HEK293T (cell line): ENCODE data around the gene MAGEF1.

ENCODE experiments used
- CTCF ChIA-PET: fragments of 350-600 bp; formaldehyde crosslinking; extraction: SDS; loops from one replicate; lab custom pipeline; 2021; ENCODE audit warnings: antibody characterized with exemption, inconsistent platforms; lab: Yijun Ruan, JAX
- POLR2A ChIA-PET: fragments of 350-600 bp; formaldehyde crosslinking; extraction: SDS; loops from one replicate; lab custom pipeline; 2020; ENCODE audit warnings: antibody characterized with exemption, inconsistent platforms; lab: Yijun Ruan, JAX
- DNase-seq: peaks from one replicate; pipeline ENCODE4 v3.0.0; 2012; ENCODE audit warnings: mixed read lengths; ENCODE audit errors: extremely low spot score
- ARNT ChIP-seq: fragments of 450-650 bp; IDR thresholded peaks from 2 replicates; pipeline ENCODE4 v1.6.1; 2017; ENCODE audit warnings: mild to moderate bottlenecking
- BHLHE40 ChIP-seq: fragments of 450-650 bp; IDR thresholded peaks from 2 replicates; pipeline ENCODE4 v1.6.1; 2016; ENCODE audit warnings: mild to moderate bottlenecking, moderate library complexity, borderline replicate concordance
- CTBP1 ChIP-seq: fragments of 450-650 bp; IDR thresholded peaks from 2 replicates; pipeline ENCODE4 v1.6.1; 2016; ENCODE audit warnings: borderline replicate concordance
- ELF4 ChIP-seq: fragments of 450-650 bp; IDR thresholded peaks from 2 replicates; pipeline ENCODE4 v1.6.1; 2017; ENCODE audit warnings: antibody characterized with exemption
- FOXA1 ChIP-seq: fragments of 450-650 bp; IDR thresholded peaks from 2 replicates; pipeline ENCODE4 v1.6.1; 2016; ENCODE audit warnings: mild to moderate bottlenecking
- FOXK2 ChIP-seq: fragments of 450-650 bp; IDR thresholded peaks from 2 replicates; pipeline ENCODE4 v1.6.1; 2016; ENCODE audit warnings: mild to moderate bottlenecking
- FOXM1 ChIP-seq: fragments of 450-650 bp; IDR thresholded peaks from 2 replicates; pipeline ENCODE4 v1.6.1; 2017; ENCODE audit warnings: mild to moderate bottlenecking, borderline replicate concordance
- HDGF ChIP-seq: fragments of 450-650 bp; IDR thresholded peaks from 2 replicates; pipeline ENCODE4 v1.6.1; 2017; ENCODE audit warnings: antibody characterized with exemption, borderline replicate concordance
- L3MBTL2 ChIP-seq: fragments of 450-650 bp; conservative IDR thresholded peaks from 2 replicates; pipeline ENCODE4 v1.6.1; 2016; ENCODE audit warnings: mild to moderate bottlenecking
- LEF1 ChIP-seq: fragments of 450-650 bp; IDR thresholded peaks from 2 replicates; pipeline ENCODE4 v1.6.1; 2017; ENCODE audit warnings: mild to moderate bottlenecking, borderline replicate concordance
- NFRKB ChIP-seq: fragments of 450-650 bp; IDR thresholded peaks from 2 replicates; pipeline ENCODE4 v1.6.1; 2016; ENCODE audit warnings: mild to moderate bottlenecking, moderate library complexity
- SP1 ChIP-seq: fragments of 450-650 bp; IDR thresholded peaks from 2 replicates; pipeline ENCODE4 v1.6.1; 2017
- SUZ12 ChIP-seq: fragments of 450-650 bp; IDR thresholded peaks from 2 replicates; pipeline ENCODE4 v1.6.1; 2016; ENCODE audit warnings: mild to moderate bottlenecking
- TARDBP ChIP-seq: fragments of 450-650 bp; IDR thresholded peaks from 2 replicates; pipeline ENCODE4 v1.6.1; 2016
- ZNF384 ChIP-seq: fragments of 450-650 bp; IDR thresholded peaks from 2 replicates; pipeline ENCODE4 v1.6.1; 2016
- TF ChIP-seq, protein P1 (sequence below): fragments of 450-650 bp; IDR thresholded peaks from 2 replicates; pipeline ENCODE4 v1.6.1; 2016

Gene MAGEF1

DNA sequence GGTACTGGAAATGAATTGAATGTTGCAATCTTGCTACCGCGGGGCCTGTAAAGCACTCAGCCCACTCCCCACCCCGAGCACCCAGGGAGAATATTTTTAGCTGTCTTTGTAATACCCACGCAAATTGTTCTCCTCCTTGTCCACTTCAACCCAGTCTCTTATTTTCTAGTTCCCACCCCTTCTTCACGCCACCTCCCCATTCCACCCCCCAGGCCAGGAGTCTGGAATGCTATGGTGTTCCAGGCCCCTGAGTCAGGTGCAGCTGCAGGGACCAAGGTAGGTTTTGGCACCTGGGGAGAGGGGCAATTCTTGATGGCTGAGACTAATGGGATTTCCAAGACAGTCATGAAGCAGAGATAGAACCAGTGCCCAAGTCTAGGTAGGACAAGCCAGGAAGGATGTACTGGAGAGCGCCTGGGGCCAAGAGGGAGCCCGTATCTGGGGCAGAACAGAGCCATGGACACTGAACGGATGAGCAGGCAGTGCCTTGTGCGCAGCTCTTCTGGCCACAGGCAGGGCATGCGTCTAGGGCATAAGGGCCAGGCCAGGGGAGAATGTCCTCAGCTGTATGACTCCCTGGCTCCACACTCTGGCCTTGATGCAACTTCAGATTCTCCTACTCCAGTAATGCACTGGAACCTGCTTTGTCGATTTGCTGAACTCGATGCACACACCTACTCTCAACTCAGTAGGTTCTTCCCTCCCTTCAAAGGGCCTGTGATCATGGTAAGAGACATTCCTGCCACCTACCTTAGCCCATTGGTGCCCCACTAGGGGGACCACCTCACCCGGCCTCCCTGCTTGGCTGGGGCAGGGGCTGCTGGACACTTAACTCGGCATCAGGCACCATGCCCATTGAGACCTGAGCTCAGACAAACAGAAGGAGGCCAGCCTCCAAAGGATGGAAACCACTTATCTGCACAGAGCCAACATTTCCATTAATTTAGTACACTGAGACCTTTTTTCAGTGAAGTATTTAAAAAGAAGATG is 34.6 kb upstream of the MAGEF1 start:
- ChIA-PET CTCF (no interaction called here), POLR2A (no interaction called here)
- DNase-seq = no peak
- no peak for TF ChIP-seq NFRKB
- no peak for TF ChIP-seq ZNF384
- TF ChIP-seq FOXM1 = no peak
- no peak for TF ChIP-seq SUZ12
- no peak for TF ChIP-seq CTBP1
- no peak for TF ChIP-seq LEF1
- no peak for TF ChIP-seq HDGF
- TF ChIP-seq, protein P1, sequence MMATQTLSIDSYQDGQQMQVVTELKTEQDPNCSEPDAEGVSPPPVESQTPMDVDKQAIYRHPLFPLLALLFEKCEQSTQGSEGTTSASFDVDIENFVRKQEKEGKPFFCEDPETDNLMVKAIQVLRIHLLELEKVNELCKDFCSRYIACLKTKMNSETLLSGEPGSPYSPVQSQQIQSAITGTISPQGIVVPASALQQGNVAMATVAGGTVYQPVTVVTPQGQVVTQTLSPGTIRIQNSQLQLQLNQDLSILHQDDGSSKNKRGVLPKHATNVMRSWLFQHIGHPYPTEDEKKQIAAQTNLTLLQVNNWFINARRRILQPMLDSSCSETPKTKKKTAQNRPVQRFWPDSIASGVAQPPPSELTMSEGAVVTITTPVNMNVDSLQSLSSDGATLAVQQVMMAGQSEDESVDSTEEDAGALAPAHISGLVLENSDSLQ = no peak
- TF ChIP-seq ARNT = no peak
- TF ChIP-seq FOXA1 = no peak
- no peak for TF ChIP-seq BHLHE40
- TF ChIP-seq L3MBTL2 = no peak
- TF ChIP-seq SP1 = no peak
- no peak for TF ChIP-seq TARDBP
- no peak for TF ChIP-seq ELF4
- TF ChIP-seq FOXK2 = no peak

GRCh38 chr3:184745526-184745925 is 33.7 kb upstream of the MAGEF1 start:
- CTCF ChIA-PET = no interaction called here
- TF ChIP-seq ELF4 (no peak), FOXK2 (no peak), HDGF (no peak), ARNT (no peak), TARDBP (no peak), BHLHE40 (no peak)
- TF ChIP-seq, protein P1 = no peak
- no peak for DNase-seq
- POLR2A ChIA-PET = no interaction called here

GRCh38 chr3:184743248-184743647 is 31.4 kb upstream of the MAGEF1 start:
- CTCF ChIA-PET = interaction anchor here (1.0 to 2.5 kb wide), 3 partner anchors 16 to 182 kb away, joined by 3 to 9 read pairs (median 3); partner anchors contain the start of gene EPHB3
- TF ChIP-seq CTBP1 (no peak), SP1 (no peak), HDGF (no peak), SUZ12 (no peak), ARNT (no peak), FOXK2 (no peak)
- TF ChIP-seq, protein P1 = no peak

DNA sequence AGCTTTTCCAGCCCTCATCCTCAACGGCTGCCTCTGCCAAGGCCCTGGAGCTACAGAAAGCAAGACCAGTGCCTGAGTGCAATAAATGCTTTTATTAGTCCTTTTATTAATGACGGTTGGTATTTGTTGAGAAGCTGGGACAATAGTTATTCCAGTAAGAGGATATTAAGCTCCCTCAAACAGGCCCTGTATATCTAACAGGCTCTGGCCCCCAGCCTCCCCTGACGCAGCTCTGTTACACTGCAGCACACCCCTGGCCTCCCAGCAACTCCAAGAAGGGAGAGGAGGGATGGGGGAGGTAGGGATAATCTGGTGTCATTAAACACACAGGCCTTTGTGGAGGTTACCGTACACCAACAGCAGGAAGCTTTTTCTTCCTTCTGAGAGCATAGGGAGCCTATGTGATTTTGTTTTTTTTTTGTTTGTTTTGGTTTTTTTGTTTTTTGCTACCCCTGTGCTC is 30.8 kb upstream of the MAGEF1 start:
- CTCF ChIA-PET = interaction anchor here (1.4 to 2.5 kb wide), 2 partner anchors 10 to 181 kb away, joined by 3 to 9 read pairs; partner anchors contain the start of gene EPHB3
- DNase-seq = no peak
- TF ChIP-seq FOXA1 (no peak), NFRKB (no peak), HDGF (no peak), FOXK2 (no peak), SUZ12 (no peak), ARNT (no peak), ELF4 (no peak), LEF1 (no peak)
- TF ChIP-seq, protein P1 = no peak
- POLR2A ChIA-PET = interaction anchor here (0.8 to 1.4 kb wide), 2 partner anchors 31 to 181 kb away, joined by 3 to 5 read pairs; partner anchors contain the start of genes EPHB3 and MAGEF1

More at GRCh38 chr3:184743248-184743647, 31.4 kb upstream of the MAGEF1 start:
- POLR2A ChIA-PET = interaction anchor here (1.4 kb wide), 1 partner anchor 32 kb away, joined by 5 read pairs; the partner anchor contains the start of gene MAGEF1
- DNase-seq = no peak

- no peak for TF ChIP-seq L3MBTL2
- no peak for TF ChIP-seq ARNT
- TF ChIP-seq FOXM1 = no peak
- TF ChIP-seq SP1 = no peak
- no peak for TF ChIP-seq SUZ12
- TF ChIP-seq, protein P1 = no peak
- no peak for TF ChIP-seq CTBP1
- no peak for TF ChIP-seq ZNF384
- TF ChIP-seq TARDBP = no peak
- no peak for TF ChIP-seq FOXK2
- no peak for TF ChIP-seq NFRKB
- no peak for TF ChIP-seq ELF4
- no peak for TF ChIP-seq FOXA1
- TF ChIP-seq LEF1 = no peak
- TF ChIP-seq HDGF = no peak
- TF ChIP-seq BHLHE40 = no peak
- CTCF ChIA-PET = interaction anchor here (1.4 to 2.5 kb wide), 2 partner anchors 10 to 181 kb away, joined by 3 to 9 read pairs; partner anchors contain the start of gene EPHB3
- POLR2A ChIA-PET = interaction anchor here (0.7 to 0.8 kb wide), 2 partner anchors 181 to 214 kb away, joined by 3 read pairs; partner anchors contain the start of gene EPHB3
- DNase-seq = no peak
Observed at GRCh38 chr3:184741798-184742675, 30.2 kb upstream of the MAGEF1 start.
